ENCODE data around the gene CHST3. TPM values are rescaled to one million over a fixed set of nuclear protein-coding genes. Genes with fewer than 3 reads are reported as not detected.

Gene CHST3
- total and polyA plus RNA-seq, 2 experiments from 2014 or later = 0.94 to 8.3 TPM

GRCh38 chr10:71924771-71925170 lies 39.4 kb upstream of the CHST3 start (continued):
- no peak for TF ChIP-seq REST (IDR thresholded peaks at IDR 0.05; ENCODE audit: unreplicated experiment)
- no peak for TF ChIP-seq STAT1 (IDR thresholded peaks at IDR 0.05; ENCODE audit: unreplicated experiment)

GRCh38 chr10:71927159-71927558 lies 37.0 kb upstream of the CHST3 start:
- H3K4me1 Mint-ChIP-seq = peaks cover 5% of the 10 kb centered on the region; the same call in 1 of the 3 replicates
- H3K36me3 Mint-ChIP-seq (ENCODE audit: low read depth) = no peaks in the 10 kb centered on the region
- Histone ChIP-seq H3K27me3 (ENCODE audit: insufficient read depth) (no peaks in the 10 kb centered on the region), H3K9me2 (ENCODE audit: insufficient read depth) (0 out of 2 replicates have a peak, but pooled peaks cover 2% of the 10 kb centered on the region), H3K27ac (ENCODE audit: low read depth) (no peak overlapping the region), H3K4me3 (no peak overlapping the region), H3F3A (replicated peaks; ENCODE audit: low read depth) (no peaks in the 10 kb centered on the region), H2AFZ (no peak overlapping the region), H3K4me1 (ENCODE audit: insufficient read depth) (no peaks in the 10 kb centered on the region; the same call in 1 of the 2 replicates), H3K36me3 (ENCODE audit: insufficient read depth) (0 out of 2 replicates have a peak, but pooled peaks cover 1% of the 10 kb centered on the region), H3K79me2 (replicated peaks; ENCODE audit: insufficient read depth) (no peaks in the 10 kb centered on the region), H4K20me1 (replicated peaks; ENCODE audit: insufficient read depth) (no peaks in the 10 kb centered on the region), H3K4me2 (no peak overlapping the region)
- H3K27me3 Mint-ChIP-seq (ENCODE audit: insufficient read depth, low read depth, poor library complexity) = peaks cover 12% of the 10 kb centered on the region
- no peak overlapping the region for H3K27ac Mint-ChIP-seq
- peaks cover 3% of the 10 kb centered on the region; the same call in 2 of the 3 replicates for H3K9me3 Mint-ChIP-seq
- DNase-seq (ENCODE audit: low spot score) (no peak), ATAC-seq (no peak)
- no peak overlapping the region for H3K4me3 Mint-ChIP-seq
- no peak for TF ChIP-seq CTCF (conservative IDR thresholded peaks at IDR 0.05; ENCODE audit: low read depth in 2 of 2)
- TF ChIP-seq JUNB (IDR thresholded peaks at IDR 0.05; ENCODE audit: unreplicated experiment) = no peak
- no peak for TF ChIP-seq ZNF462 (CRISPR knock-in tag; IDR thresholded peaks at IDR 0.05)
- TF ChIP-seq STAT1 (IDR thresholded peaks at IDR 0.05; ENCODE audit: unreplicated experiment) = no peak
- TF ChIP-seq EZH2 (IDR thresholded peaks at IDR 0.05; ENCODE audit: low read depth, unreplicated experiment) = no peak

All from GM23338 (cell line).